NOMO-1 (cell line): ENCODE results near the gene TBC1D22A.

ENCODE experiments used
- DNase-seq, 2 experiments: peaks; one replicate each; lab custom pipeline; 2025; ENCODE audit not compliant: unreplicated experiment in 2 of 2; lab: John Stamatoyannopoulos, UW

TBC1D22A gene

DNA sequence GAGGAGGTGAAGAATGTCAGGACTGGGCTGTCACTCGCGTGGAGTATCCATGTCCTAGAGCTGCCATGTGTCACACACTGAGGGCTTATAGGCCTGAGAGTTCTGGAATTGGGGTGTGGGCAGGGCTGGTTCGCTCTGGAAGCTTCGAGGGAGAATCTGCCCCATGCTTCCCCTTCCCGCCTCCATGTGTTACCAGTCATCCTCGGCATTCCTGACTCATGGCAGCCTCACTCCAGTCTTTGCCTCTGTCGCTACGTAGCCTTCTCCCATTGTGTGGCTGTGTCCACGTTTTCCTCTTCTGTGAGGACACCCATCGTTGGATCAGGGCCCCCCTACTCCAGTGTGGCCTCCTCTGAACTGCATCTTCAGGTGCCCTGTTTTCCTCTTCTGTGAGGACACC lies 301.2 kb downstream of the TBC1D22A start:
- DNase-seq, result no peak

- no peak for DNase-seq
Measured at GRCh38 chr22:47064016-47064415, 301.6 kb downstream of the TBC1D22A start.

DNA sequence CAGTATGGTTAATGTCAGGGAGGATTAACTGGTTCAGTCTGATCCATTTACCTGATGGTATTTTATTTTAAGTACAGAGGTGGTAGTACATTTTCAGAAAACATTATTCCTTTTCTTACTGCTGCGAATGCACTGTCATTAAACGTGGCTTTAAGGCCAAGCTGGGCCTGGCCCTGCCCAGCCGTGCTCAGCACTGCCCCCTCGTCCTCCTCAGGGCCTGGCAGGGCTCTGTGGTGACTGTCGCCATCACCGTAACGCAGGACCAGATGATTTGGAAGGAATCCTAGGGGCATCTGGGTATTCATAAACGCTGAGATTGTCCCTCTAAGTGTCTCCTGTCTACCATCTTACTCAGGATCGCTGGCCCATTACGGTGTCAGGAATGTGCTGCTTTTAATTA lies 302.0 kb downstream of the TBC1D22A start:
- no peak for DNase-seq

DNA sequence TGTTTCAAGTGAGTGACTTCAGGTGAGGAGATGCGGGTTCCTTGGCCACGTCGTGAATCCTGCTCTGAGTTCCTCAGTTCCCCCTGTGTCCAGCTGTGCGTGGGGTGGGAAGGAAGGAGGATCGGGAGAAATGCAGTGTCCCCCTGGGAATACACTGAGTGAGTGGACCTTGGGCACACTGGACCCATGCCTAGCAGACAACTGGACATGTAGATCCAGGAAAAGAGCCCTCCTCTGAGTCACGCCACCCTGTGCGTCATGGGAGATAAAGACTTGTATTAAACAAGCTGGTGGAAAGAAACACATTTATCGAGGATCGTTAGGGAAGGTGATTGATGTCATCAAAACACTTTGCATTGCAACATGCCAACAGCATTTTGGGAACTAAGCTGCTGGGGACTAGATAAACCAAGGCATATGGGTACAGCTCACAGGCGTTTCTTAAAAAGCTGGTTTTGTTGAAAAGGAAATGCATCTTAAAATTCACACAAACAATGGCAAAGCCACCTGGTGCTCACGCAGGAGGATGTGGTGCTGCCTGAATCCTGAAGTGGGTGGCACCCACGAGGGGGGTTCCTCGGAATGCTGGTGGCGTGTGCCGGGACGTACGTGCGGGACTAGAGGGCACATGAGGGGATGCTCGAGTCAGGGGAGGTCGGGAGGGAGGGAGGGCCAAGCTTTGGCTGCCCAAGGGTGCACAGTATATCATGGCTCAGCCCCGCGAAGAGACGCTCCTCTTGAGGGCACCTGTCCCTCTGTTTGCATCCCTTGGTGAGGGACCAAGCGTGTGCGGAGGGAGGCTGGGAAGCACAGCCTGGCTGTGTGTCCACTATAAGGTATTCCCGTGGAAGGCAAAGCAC lies 303.5 kb downstream of the TBC1D22A start:
- DNase-seq, result no peak

DNA sequence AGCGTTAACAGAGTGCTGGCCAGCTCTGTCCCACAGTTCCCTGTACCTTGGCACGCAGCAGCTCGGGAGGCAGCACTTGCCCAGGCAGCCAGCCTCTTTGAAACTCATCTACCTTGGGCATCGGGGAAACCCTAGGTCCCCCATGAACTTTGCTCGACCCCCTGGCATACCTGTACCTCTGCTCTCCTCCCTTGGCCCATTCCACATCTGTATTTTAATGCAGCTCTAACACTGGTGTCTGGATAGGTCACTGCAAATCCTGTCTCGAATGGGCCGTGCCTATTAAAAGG lies 304.1 kb downstream of the TBC1D22A start:
- DNase-seq, result no peak

DNA sequence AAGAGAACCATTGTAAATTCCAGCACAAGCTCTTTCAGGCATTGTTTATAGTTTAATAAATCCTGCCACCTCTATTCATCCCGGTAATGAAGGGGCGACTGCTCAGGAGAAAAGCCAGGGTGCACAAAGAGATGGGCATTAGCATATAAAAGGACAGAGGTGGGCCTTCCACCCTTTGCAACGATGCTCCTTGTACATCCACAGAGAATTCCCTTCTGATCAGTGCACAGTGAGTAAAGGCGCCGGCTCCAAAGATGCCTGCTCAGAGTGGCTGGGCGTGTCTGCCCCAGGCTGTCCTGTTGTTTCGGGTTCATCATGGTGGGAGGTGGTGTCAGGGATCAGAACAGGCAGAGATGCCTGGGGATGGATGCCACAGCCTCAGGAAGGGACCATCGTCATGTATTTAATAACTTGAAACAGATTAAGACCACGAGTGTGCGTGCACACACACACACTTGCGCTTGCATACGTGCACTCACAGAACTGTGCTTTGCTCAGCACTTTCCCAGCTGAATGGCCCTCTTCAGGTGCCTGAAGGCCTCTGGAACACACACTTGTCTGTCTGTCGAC lies 305.0 kb downstream of the TBC1D22A start:
- no peak for DNase-seq

DNA sequence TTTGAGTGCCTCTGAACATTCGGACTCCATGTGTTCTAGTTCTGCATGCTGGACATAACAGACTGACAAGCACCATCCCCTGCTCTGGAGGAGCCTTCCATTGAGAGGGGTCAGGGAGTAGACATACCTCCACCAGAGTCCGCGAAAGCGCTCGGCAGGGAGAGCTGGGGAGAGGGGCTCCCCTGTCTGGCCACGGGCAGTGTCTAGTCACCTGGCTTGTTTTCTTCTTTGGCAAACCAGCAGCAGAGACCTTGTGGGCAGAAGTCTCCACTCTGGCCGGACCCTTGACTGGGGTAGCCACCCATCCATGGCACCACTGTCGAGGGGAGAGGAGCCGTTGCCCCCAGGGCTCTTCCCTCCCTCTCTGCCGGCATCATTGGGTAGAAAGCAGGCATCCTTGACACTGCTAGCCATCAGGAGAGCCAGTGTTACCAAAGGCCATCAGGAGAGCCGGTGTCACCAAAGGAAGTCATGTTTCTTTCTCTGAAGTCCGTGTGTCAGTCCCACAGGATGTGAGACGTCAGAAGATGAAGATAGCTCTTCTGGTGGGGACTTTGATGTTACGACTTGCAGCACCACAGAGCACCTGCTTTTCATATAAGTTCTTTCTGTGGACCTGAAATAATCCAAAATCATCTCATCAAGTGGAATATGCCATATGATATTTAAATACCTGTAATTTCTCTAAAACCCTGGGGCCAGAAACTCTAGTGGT lies 305.6 kb downstream of the TBC1D22A start:
- DNase-seq, result no peak

DNA sequence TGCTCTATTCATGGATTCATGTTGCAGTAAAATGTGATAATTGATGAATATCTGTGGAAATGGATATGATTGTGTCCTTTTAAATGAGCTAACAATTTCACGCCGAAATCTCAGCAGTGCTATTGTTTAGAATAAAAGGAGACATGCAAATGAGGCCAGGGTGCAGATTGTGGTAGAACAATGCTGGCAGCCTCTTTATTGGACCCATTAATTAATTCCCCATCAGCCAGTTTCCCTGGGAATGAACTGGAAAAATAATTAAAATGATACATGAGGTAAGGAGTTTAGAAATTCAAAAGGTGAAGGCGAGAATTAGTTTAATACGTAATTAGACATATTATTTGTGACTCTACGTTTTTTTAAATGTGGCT lies 306.2 kb downstream of the TBC1D22A start:
- DNase-seq, result no peak

GRCh38 chr22:47069270-47069669 lies 306.8 kb downstream of the TBC1D22A start:
- no peak for DNase-seq

- DNase-seq, result no peak
Measured at GRCh38 chr22:47071078-47071806, 308.8 kb downstream of the TBC1D22A start.

DNA sequence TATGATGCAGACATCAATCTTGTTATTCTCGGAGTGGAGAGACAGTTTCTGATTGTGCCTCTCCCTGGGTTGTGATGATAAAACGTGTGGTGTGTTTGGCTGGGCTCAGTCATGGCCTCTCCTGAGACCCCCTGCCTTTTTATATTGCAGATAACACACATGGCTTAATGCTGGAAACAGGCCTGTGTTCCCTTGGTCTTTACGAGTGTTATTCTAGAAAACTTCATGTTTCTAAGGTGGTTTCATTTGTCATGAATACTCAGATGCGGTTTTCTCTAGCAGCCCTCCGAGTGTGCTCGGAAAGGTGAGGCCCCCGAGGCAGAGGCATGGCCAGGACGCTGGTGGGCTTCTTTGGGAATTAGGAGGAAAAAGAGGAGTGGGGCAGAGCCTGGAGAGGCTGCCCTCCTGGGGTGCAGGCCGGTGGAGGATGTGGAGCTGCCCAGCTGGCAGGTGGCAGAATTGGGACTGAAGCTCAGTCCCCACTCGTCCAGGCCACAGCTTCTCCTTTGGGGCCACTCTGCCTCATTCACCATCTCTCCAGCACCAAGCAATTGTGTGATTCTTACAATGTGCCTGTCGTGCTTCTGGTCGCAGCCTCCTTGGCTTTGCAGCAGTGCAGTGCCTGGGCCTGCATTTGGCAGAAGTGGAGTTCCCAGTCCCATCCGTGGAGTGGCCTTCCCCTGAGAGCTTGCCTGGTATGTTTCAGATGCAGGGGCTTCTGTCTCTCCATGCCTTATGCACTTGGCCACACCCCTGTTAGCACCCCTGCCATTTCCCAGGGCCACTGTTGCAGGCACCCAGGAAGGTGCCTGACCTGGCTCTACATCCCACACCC lies 309.6 kb downstream of the TBC1D22A start:
- no peak for DNase-seq

GRCh38 chr22:47072642-47072967 lies 310.2 kb downstream of the TBC1D22A start:
- no peak for DNase-seq

DNA sequence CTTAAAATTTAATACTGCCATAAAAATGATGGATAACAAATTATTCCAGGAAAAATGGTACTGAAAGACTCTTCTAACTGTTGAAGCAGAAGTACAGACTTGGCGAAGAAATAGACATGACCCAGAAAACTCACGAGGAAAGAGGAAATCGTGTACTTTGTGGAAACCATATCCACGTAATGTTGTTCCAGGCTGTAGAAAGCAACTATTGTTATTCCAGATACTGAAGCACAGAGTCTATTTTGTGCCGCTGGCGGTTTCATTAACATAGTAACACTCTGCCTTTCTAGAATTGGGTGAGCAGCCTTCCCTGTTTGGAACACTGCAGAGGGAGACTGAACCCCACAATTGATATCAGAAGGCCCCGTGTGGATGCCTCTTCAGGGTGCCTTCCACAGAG lies 310.6 kb downstream of the TBC1D22A start:
- no peak for DNase-seq

DNA sequence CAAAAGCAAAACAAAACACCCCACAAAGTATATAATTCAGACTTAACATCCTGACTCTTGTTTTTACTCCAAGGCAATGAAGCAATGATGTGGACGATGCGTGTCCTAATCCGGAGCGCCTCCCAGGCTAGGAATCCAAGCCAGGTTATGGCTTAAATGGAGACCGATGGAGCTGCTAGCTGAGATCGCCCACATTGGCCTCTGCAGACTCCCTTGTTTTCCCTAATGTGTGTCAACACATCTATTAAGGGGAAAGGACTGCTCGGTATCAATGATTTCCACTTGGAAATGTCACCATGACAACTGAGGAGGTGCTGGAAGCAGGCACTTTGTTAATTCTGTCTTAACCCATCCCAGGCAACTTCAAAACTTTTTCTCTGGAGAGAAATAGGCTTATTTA lies 311.7 kb downstream of the TBC1D22A start:
- no peak for DNase-seq

DNA sequence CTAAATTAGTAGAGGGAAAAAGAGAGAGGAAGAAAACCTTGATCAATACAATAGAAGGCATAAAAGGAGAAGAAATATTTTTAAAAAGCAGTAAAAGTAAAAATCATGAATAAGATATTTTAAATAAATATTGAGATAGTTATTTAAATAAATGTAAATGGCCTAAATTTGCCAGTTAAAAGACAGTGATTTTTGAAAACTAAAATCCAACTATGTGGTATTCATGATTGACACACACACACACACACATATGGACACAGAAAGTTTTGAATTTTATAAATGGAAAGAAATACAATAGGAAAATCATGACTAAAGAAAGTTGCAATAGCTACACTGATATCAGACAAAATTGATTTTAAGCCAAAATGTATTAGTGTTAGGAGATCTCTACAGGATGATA lies 313.1 kb downstream of the TBC1D22A start:
- no peak for DNase-seq

GRCh38 chr22:47076758-47077157 lies 314.3 kb downstream of the TBC1D22A start:
- DNase-seq, result no peak

GRCh38 chr22:47080100-47080499 lies 317.6 kb downstream of the TBC1D22A start:
- no peak for DNase-seq

GRCh38 chr22:47082505-47082904 lies 320.1 kb downstream of the TBC1D22A start:
- no peak for DNase-seq

DNA sequence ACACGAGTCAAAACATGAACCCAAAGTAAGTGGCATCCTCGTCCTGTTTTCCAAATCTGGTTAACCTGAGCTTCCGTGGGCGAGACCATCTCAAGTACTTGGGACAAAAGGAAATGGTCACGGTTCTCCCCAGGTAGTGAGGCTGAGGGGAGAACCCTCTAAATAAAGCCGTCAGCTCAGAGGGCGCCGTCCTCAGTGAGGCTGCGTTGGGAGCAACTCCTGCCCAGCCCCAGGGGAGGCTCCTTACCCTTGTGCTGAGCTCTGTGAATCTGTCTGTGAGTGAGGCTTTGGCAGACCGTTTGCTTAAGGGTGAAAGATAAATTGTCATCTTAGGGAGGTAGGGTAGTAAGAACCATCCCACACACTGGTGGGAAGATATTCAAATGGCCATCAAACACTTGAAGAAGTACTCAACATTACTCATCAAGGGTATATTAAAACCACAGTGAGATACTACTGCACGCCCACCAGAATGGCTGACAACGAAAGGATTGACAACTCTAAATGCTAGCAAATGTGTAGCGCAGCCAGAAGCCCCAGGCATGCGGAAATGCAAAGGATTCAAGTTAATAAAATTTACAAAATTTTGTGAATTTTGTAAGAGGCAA lies 321.0 kb downstream of the TBC1D22A start:
- no peak for DNase-seq

DNA sequence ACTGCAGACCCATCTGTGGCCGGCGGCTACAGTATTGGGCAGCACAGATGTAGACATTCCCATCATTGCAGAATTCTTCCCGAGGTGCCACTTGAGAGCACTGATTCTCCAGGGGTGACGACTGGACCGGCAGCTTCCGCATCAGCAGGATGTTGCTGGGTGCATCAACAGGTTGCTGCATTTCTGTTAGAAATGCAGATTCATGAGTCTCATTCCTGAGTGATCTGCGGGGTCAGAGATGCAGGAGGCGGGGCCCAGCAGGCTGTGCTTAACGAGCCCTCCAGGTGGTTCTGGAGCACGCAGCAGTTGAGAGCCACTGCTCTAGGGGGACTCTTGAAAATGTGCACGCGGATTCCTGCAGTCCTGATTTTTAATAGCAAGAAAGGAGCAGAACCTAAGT lies 321.8 kb downstream of the TBC1D22A start:
- no peak for DNase-seq
